Gastroesophageal sphincter (tissue), 3 donors: ENCODE results near the gene PHACTR1.

Experiments
- CTCF ChIP-seq, 4 experiments: fragments of 200-600 bp in 2 of 4; fragments of 450-650 bp in 2 of 4; sonication (generic) in 1 of 4; IDR thresholded peaks; one replicate each; pipeline ENCODE4 v1.5.1; 2017 to 2019; ENCODE audit warnings: antibody characterized with exemption in 4 of 4, mild to moderate bottlenecking in 2 of 4, moderate library complexity in 2 of 4
- EP300 ChIP-seq: sonication (generic); formaldehyde crosslinking; IDR thresholded peaks from one replicate; pipeline ENCODE4 v1.6.1; 2017; ENCODE audit warnings: antibody characterized with exemption, mild to moderate bottlenecking
- POLR2A ChIP-seq, 2 donors: fragments of 450-650 bp; IDR thresholded peaks; one replicate each; pipeline ENCODE4 v1.6.1; 2017; ENCODE audit warnings: antibody characterized with exemption in 2 of 2, mild to moderate bottlenecking in 2 of 2, moderate library complexity in 1 of 2

- TF ChIP-seq EP300 (no peak), CTCF (IDR thresholded peaks at IDR 0.05) (no peak), POLR2A (IDR thresholded peaks at IDR 0.05) (no peak)
Measured at GRCh38 chr6:13190376-13190775, 473.8 kb downstream of the PHACTR1 start.
